GM12878 (cell line): ENCODE measurements around the gene SPINDOC. TPM values are rescaled to one million over a fixed set of nuclear protein-coding genes. Genes with fewer than 3 reads are reported as not detected.

Source experiments
- ATAC-seq: fragments of 200-7000 bp; cut with Tn5 transposase; 3 replicates; pipeline ENCODE4 v1.9.1; 2020; ENCODE audit warnings: mild to moderate bottlenecking, moderate library complexity
- BruUV-seq: library from RNA; stranded (reverse); fragments of 400-500 nt; replicated peaks from 2 replicates; lab custom pipeline; 2021; lab: Mats Ljungman, UMichigan
- CTCF ChIA-PET: fragments of 300-600 bp; sonication (Branson Sonifier 250); formaldehyde crosslinking; extraction: SDS; loops from one replicate; lab custom pipeline; 2021; ENCODE audit warnings: inconsistent platforms; lab: Yijun Ruan, JAX
- POLR2A ChIA-PET: fragments of 350-600 bp; formaldehyde crosslinking; extraction: SDS; loops from one replicate; lab custom pipeline; 2021; ENCODE audit warnings: inconsistent platforms; lab: Charles Lee
- RAD21 ChIA-PET: fragments of 300-600 bp; sonication (Branson Sonifier 250); formaldehyde crosslinking; loops from one replicate; lab custom pipeline; 2023; ENCODE audit warnings: antibody characterized with exemption; ENCODE audit not compliant: unreplicated experiment; lab: Charles Lee
- SMC1A ChIA-PET: fragments of 300-600 bp; sonication (Branson Sonifier 250); formaldehyde crosslinking; loops from one replicate; lab custom pipeline; 2023; ENCODE audit not compliant: unreplicated experiment, uncharacterized antibody; lab: Charles Lee
- DNase-seq: peaks from one replicate; pipeline ENCODE4 v3.0.0-alpha.2; 2011; ENCODE audit warnings: low read depth, low spot score
- FAIRE-seq: peaks from 3 replicates; lab custom pipeline; 2011; peaks lifted over from hg19 to GRCh38; lab: Jason Lieb, UNC
- H2AFZ ChIP-seq: 2 replicates; pipeline ENCODE4 v1.6.0; 2011; ENCODE audit warnings: low read depth, low read length, control low read depth; ENCODE audit not compliant: control insufficient read depth
- H3K27ac ChIP-seq: 2 replicates; pipeline ENCODE4 v1.5.1; 2011; ENCODE audit warnings: control low read depth; ENCODE audit not compliant: control insufficient read depth, insufficient read depth
- H3K27me3 ChIP-seq, 2 experiments: replicated peaks in 1 of 2; 2 replicates each; pipeline versions ENCODE4 v1.6.0 to v1.6.1; 2011; ENCODE audit warnings: low read length in 1 of 2; ENCODE audit not compliant: control insufficient read depth in 2 of 2, insufficient read depth in 2 of 2
- H3K36me3 ChIP-seq, 2 experiments: 2 replicates each; pipeline ENCODE4 v1.5.1; 2011; ENCODE audit warnings: low read length in 1 of 2; ENCODE audit not compliant: control insufficient read depth in 2 of 2, insufficient read depth in 2 of 2
- H3K4me1 ChIP-seq: 2 replicates; pipeline ENCODE4 v1.6.1; 2011; ENCODE audit warnings: mild to moderate bottlenecking, low read length, moderate library complexity, mixed read lengths; ENCODE audit not compliant: control insufficient read depth, insufficient read depth
- H3K4me2 ChIP-seq: 2 replicates; pipeline ENCODE4 v1.6.0; 2011; ENCODE audit warnings: control low read depth; ENCODE audit not compliant: control insufficient read depth, insufficient read depth
- H3K4me3 ChIP-seq: fragments of 200-600 bp; sonication (generic); 2 replicates; pipeline ENCODE4 v1.5.1; 2016
- H3K79me2 ChIP-seq: 2 replicates; pipeline ENCODE4 v1.6.0; 2011; ENCODE audit warnings: low read length; ENCODE audit not compliant: control insufficient read depth, insufficient read depth
- H3K9ac ChIP-seq: 2 replicates; pipeline ENCODE4 v1.8.0; 2011; ENCODE audit warnings: low read length, control low read depth, mixed read lengths; ENCODE audit not compliant: control insufficient read depth, insufficient read depth
- H3K9me3 ChIP-seq: replicated peaks from 3 replicates; pipeline ENCODE4 v1.5.1; 2011; ENCODE audit warnings: mild to moderate bottlenecking, low read length; ENCODE audit not compliant: control insufficient read depth, insufficient read depth
- H4K20me1 ChIP-seq: 2 replicates; pipeline ENCODE4 v1.6.0; 2011; ENCODE audit not compliant: control insufficient read depth, insufficient read depth
- ATF7 ChIP-seq: fragments of 450-650 bp; IDR thresholded peaks from 2 replicates; pipeline ENCODE4 v1.6.1; 2016; ENCODE audit warnings: low read depth, mild to moderate bottlenecking
- BCL11A ChIP-seq: IDR thresholded peaks from 2 replicates; pipeline ENCODE4 v1.6.1; 2011; ENCODE audit warnings: low read depth, low read length
- NFYB ChIP-seq: IDR thresholded peaks from 2 replicates; pipeline ENCODE4 v1.6.1; 2011; ENCODE audit warnings: low read depth, mild to moderate bottlenecking, low read length, improper control_type of control experiment, moderate library complexity; ENCODE audit not compliant: insufficient read depth
- NKRF ChIP-seq: fragments of 450-650 bp; conservative IDR thresholded peaks from 2 replicates; pipeline ENCODE4 v1.6.1; 2017; ENCODE audit warnings: mild to moderate bottlenecking, moderate library complexity
- STAT3 ChIP-seq: IDR thresholded peaks from 2 replicates; pipeline ENCODE4 v1.6.1; 2011; ENCODE audit warnings: low read depth, low read length, improper control_type of control experiment
- ZBTB33 ChIP-seq: fragments of 450-650 bp; IDR thresholded peaks from 2 replicates; pipeline ENCODE4 v1.6.1; 2017; ENCODE audit warnings: mild to moderate bottlenecking
- ZNF207 ChIP-seq: fragments of 450-650 bp; IDR thresholded peaks from 2 replicates; pipeline ENCODE4 v1.6.1; 2014; ENCODE audit warnings: antibody characterized with exemption, mild to moderate bottlenecking, borderline replicate concordance
- WGBS: methylation state at CpG from one replicate; pipeline ENCODE4 v1.1.6; 2016; ENCODE audit warnings: low lambda C conversion rate; ENCODE audit not compliant: insufficient replicate concordance, insufficient coverage; ENCODE audit errors: missing lambda C conversion rate; 5-methylcytosine and 5-hydroxymethylcytosine counted together
- in situ Hi-C: fragments of 300-500 bp; cut with MboI; formaldehyde crosslinking; loops from 9 replicates; pipeline ENCODE4 v1.14.3; 2018; ENCODE audit warnings: mixed read lengths
- intact Hi-C: fragments of 100-400 bp; cut with micrococcal nuclease; formaldehyde crosslinking; loops from one replicate; pipeline ENCODE4 v1.14.2; 2022; ENCODE audit not compliant: unreplicated experiment
- polyA plus RNA-seq, 11 experiments: library from polyadenylated mRNA; depleted of rRNA in 4 of 11; unstranded in 6 of 11; stranded (reverse) in 5 of 11; fragments of >200 nt; fragmentation: Nextera tagmentation in 4 of 11; fragmentation: Illumina TruSeq in 1 of 11; extraction: Ambion mirVana in 4 of 11; extraction: Trizol in 1 of 11; gene quantifications; 1 replicate in 1 of 11; 2 replicates in 10 of 11; pipeline versions ENCODE4 v1.2.1 to v1.2.3, GENCODE V29; 2011 to 2016; ENCODE audit warnings: inconsistent platforms in 2 of 11, missing spikeins in 2 of 11, low read depth in 1 of 11
- total RNA-seq, 4 experiments: library from RNA; depleted of rRNA in 3 of 4; stranded (reverse); fragments of >200 nt in 3 of 4; fragmentation: Illumina TruSeq in 1 of 4; extraction: Trizol in 1 of 4; gene quantifications; 2 replicates each; pipeline versions ENCODE4 v1.2.1 to v1.2.3, GENCODE V29; 2013 to 2021

Gene SPINDOC
- total and polyA plus RNA-seq, 10 of the 15 experiments (the other 5 are each of a cell fraction or from before 2014, with no cell fraction given), result 0.88 to 38.2 (median 16.9) TPM

- FAIRE-seq (no peak), ATAC-seq (peak; percentile 40), DNase-seq (no peak)
- intact Hi-C loops (no loop called here), in situ Hi-C loops (no loop called here)
- Histone ChIP-seq H3K27me3 (no peaks in the 10 kb centered on the region), H3K9ac (no peak overlapping the region), H3K9me3 (no peaks in the 10 kb centered on the region), H3K36me3 (peaks cover 7 to 8% of the 10 kb centered on the region in 2 experiments; a peak in 3 of 4 replicates), H2AFZ (no peak overlapping the region), H3K4me1 (0 out of 2 replicates have a peak, but pooled peaks cover 3% of the 10 kb centered on the region), H3K4me3 (no peak overlapping the region), H3K27ac (no peak overlapping the region), H3K4me2 (no peak overlapping the region), H3K79me2 (peaks cover 19% of the 10 kb centered on the region), H4K20me1 (no peaks in the 10 kb centered on the region)
- no TSS peak for BruUV-seq
- ChIA-PET SMC1A (interaction anchor here (0.7 to 13.9 kb wide), 3 partner anchors 9 to 28 kb away, joined by 3 to 153 read pairs (median 3); partner anchors contain the start of gene MARK2), CTCF (interaction anchor here (2.0 to 4.6 kb wide), 2 partner anchors 15 to 22 kb away, joined by 7 to 22 read pairs; partner anchors contain the start of gene MARK2), POLR2A (interaction anchor here (0.9 kb wide), 1 partner anchor 9 kb away, joined by 3 read pairs; no protein-coding TSS in a partner anchor), RAD21 (interaction anchor here (0.7 to 1.4 kb wide), 2 partner anchors 18 to 20 kb away, joined by 3 read pairs; partner anchors contain the start of gene MARK2)
- TF ChIP-seq ZBTB33 (no peak), NFYB (no peak), ATF7 (0 out of 2 replicates have a peak, but pooled peaks have one; percentile 18), NKRF (no peak), STAT3 (no peak), ZNF207 (no peak), BCL11A (no peak)
- WGBS, result 92% methylated on average over 9 of the region's 11 CpGs
Observed at GRCh38 chr11:63858628-63859550, 45.6 kb downstream of the SPINDOC start.
